ENCODE data around the gene TRIM61. TPM values are rescaled to one million over a fixed set of nuclear protein-coding genes. Genes with fewer than 3 reads are reported as not detected.
"Not testable (repeated sequence)": the region's sequence is repeated elsewhere in the genome, so short reads cannot be mapped to it uniquely, and the experiment has no call there.

Gene TRIM61
- total RNA-seq (2022) (0.39 and 0.45 TPM in 2 replicates), Bru-seq, nascent RNA (not detected), BruChase-seq, experiment 1, labeled RNA remaining after a 6-hour chase (not detected), BruChase-seq, experiment 2, labeled RNA remaining after a 2-hour chase (not detected)
- long read RNA-seq, result 0 reads

DNA sequence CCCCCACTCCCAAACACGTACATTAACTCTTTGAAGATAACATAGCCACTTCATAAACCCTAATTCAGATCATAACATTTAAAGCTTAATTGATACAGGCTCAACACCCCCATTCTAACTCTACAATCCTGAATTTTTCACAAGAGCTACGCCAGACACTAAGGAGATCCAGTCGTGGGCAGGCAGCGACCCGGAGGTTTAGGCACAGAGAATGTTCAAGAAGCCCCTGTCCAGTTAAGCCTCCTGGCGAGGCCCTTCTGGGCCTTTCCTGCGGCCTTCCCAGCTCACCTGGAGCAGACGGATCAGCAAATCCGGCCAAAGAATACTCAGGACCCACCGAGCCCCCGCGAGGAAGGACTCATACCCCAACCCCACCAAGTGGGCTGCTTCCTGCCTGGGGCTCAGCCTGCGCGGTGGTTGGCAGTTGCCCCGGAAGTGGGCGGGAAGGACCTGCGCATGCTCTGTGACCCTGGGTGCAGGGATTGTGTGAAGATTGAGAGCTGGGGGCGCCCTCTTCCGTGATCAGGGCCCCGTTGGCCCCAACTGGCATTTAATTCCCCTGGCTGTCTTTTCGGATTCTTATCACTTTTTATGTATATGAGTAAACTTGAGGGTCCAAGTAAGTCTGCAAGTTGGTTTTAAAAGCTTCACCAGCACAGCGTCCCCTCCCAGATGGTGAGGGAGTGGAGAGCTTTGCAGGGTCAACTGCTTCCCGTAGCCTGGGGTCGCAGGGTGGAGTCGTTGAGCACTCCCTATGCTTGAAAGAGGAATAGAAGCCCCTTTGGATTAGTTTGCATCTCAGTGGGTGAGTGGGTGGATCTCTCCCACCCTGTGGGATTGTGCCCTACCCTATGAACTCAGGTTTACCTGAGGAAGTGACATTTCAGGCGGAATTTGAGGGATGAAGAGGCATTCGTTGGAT lies at the start of gene TRIM61:
Gene TRIM61, minus strand, starts transcription at position 415 of the 922 bp plus-strand sequence. CDS start 7,655 bp downstream, outside the sequence.
- no TSS peak for BruUV-seq (replicated peaks)
- intact Hi-C loops (cut with micrococcal nuclease; ENCODE audit: unreplicated experiment), result no loop called here
- no peaks in the 10 kb centered on the region for H3K36me3 Mint-ChIP-seq (ENCODE audit: insufficient read depth, unreplicated experiment)
- H3K4me3 Mint-ChIP-seq (ENCODE audit: low read depth, unreplicated experiment), result no peak within 1 kb of the TSS
- no peaks in the 10 kb centered on the region for H3K4me1 Mint-ChIP-seq (ENCODE audit: low read depth, unreplicated experiment)
- no peak for DNase-seq
- TF ChIP-seq, protein P1, sequence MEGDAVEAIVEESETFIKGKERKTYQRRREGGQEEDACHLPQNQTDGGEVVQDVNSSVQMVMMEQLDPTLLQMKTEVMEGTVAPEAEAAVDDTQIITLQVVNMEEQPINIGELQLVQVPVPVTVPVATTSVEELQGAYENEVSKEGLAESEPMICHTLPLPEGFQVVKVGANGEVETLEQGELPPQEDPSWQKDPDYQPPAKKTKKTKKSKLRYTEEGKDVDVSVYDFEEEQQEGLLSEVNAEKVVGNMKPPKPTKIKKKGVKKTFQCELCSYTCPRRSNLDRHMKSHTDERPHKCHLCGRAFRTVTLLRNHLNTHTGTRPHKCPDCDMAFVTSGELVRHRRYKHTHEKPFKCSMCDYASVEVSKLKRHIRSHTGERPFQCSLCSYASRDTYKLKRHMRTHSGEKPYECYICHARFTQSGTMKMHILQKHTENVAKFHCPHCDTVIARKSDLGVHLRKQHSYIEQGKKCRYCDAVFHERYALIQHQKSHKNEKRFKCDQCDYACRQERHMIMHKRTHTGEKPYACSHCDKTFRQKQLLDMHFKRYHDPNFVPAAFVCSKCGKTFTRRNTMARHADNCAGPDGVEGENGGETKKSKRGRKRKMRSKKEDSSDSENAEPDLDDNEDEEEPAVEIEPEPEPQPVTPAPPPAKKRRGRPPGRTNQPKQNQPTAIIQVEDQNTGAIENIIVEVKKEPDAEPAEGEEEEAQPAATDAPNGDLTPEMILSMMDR (IDR thresholded peaks at IDR 0.05; ENCODE audit: unreplicated experiment), result no peak
- no peaks in the 10 kb centered on the region for H3K9me3 Mint-ChIP-seq (ENCODE audit: low read depth, unreplicated experiment)
- no peak within 1 kb of the TSS for H3K27ac Mint-ChIP-seq (ENCODE audit: unreplicated experiment)
- H3K27me3 Mint-ChIP-seq (ENCODE audit: unreplicated experiment), result no peaks in the 10 kb centered on the region
- CTCF ChIA-PET, result no interaction called here

DNA sequence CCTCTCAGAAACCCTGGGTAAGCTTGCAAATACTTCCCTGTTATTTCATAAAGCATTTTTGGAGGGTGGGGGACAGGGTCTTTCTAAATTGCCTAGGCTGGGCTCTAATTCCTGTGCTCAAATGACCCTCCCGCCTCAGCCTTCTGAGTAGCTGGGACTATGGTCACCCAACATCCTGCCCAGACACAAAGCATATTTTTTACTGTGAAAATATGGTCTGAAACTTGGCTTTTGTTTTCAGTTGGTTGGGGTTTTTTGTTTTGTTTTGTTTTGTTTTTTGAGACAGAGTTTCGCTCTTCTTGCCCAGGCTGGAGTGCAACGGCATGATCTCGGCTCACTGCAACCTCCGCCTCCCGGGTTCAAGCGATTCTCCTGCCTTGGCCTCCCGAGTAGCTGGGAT lies 48.3 kb upstream of the TRIM61 start:
- BruUV-seq (replicated peaks); H3K27me3 Mint-ChIP-seq (ENCODE audit: unreplicated experiment); DNase-seq; H3K27ac Mint-ChIP-seq (ENCODE audit: unreplicated experiment); H3K36me3 Mint-ChIP-seq (ENCODE audit: insufficient read depth, unreplicated experiment); H3K4me3 Mint-ChIP-seq (ENCODE audit: low read depth, unreplicated experiment); H3K4me1 Mint-ChIP-seq (ENCODE audit: low read depth, unreplicated experiment); CTCF ChIA-PET; H3K9me3 Mint-ChIP-seq (ENCODE audit: low read depth, unreplicated experiment); intact Hi-C loops (cut with micrococcal nuclease; ENCODE audit: unreplicated experiment): not testable (repeated sequence)

DNA sequence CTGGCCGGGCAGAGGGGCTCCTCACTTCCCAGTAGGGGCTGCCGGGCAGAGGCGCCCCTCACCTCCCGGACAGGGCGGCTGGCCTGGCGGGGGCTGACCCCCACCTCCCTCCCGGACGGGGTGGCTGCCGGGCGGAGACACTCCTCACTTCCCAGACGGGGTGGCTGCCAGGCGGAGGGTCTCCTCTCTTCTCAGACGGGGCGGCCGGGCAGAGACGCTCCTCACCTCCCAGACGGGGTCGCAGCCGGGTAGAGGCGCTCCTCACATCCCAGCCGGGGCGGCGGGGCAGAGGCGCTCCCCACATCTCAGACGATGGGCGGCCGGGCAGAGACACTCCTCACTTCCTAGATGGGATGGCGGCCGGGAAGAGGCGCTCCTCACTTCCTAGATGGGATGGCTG lies 42.5 kb upstream of the TRIM61 start:
- H3K36me3 Mint-ChIP-seq (ENCODE audit: insufficient read depth, unreplicated experiment); BruUV-seq (replicated peaks); H3K27ac Mint-ChIP-seq (ENCODE audit: unreplicated experiment); intact Hi-C loops (cut with micrococcal nuclease; ENCODE audit: unreplicated experiment); H3K9me3 Mint-ChIP-seq (ENCODE audit: low read depth, unreplicated experiment); DNase-seq; CTCF ChIA-PET; H3K4me3 Mint-ChIP-seq (ENCODE audit: low read depth, unreplicated experiment); H3K27me3 Mint-ChIP-seq (ENCODE audit: unreplicated experiment); H3K4me1 Mint-ChIP-seq (ENCODE audit: low read depth, unreplicated experiment): not testable (repeated sequence)

DNA sequence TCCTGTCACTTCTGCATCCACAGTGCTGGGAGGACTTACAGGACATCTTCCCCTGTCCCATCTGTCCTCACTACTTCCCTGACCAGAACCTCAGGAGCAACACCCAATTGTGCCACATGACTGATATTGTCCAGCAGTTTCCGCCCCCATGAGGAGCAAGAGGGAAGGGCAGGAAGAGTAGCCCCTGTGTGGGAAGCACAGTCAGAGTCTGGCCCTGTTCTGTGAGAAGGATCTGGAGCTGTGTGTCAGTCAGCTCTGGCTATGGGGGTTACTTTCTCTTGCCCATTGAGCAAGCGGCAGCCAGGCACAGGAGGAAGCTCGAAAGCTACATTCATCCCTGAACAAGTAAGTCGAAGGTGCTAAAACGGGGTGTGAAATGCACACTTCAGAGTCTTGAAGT lies 39.5 kb upstream of the TRIM61 start:
- H3K4me1 Mint-ChIP-seq (ENCODE audit: low read depth, unreplicated experiment), result no peaks in the 10 kb centered on the region
- no peak overlapping the region for H3K27ac Mint-ChIP-seq (ENCODE audit: unreplicated experiment)
- H3K27me3 Mint-ChIP-seq (ENCODE audit: unreplicated experiment), result no peaks in the 10 kb centered on the region
- no TSS peak for BruUV-seq (replicated peaks)
- no peak for DNase-seq
- no peaks in the 10 kb centered on the region for H3K9me3 Mint-ChIP-seq (ENCODE audit: low read depth, unreplicated experiment)
- intact Hi-C loops (cut with micrococcal nuclease; ENCODE audit: unreplicated experiment), result no loop called here
- TF ChIP-seq, protein P1 (IDR thresholded peaks at IDR 0.05; ENCODE audit: unreplicated experiment), result no peak
- H3K4me3 Mint-ChIP-seq (ENCODE audit: low read depth, unreplicated experiment), result no peak overlapping the region
- CTCF ChIA-PET, result no interaction called here
- H3K36me3 Mint-ChIP-seq (ENCODE audit: insufficient read depth, unreplicated experiment), result no peaks in the 10 kb centered on the region

DNA sequence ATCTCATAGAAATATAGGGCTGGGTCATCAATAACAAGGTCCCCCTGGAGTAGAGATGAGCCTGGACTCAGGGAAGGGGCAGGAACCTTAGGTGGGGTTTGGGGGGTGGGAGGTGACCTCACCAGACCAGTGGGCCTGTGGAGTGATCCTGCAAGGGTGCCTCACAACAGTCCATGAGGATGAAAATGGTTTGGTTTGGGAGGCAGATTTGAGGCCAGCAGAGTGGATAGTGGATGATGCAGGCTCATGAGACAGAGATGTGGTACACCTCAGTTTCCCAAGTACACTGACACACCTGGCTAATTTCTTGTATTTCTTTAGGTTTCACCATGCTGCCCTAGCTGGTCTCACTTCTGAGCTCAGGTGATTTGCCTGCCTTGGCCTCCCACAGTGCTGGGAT lies 36.2 kb upstream of the TRIM61 start:
- Mint-ChIP-seq H3K36me3 (ENCODE audit: insufficient read depth, unreplicated experiment) (no peaks in the 10 kb centered on the region), H3K4me3 (ENCODE audit: low read depth, unreplicated experiment) (no peak overlapping the region), H3K4me1 (ENCODE audit: low read depth, unreplicated experiment) (no peaks in the 10 kb centered on the region), H3K27ac (ENCODE audit: unreplicated experiment) (no peak overlapping the region), H3K27me3 (ENCODE audit: unreplicated experiment) (no peaks in the 10 kb centered on the region), H3K9me3 (ENCODE audit: low read depth, unreplicated experiment) (no peaks in the 10 kb centered on the region)
- intact Hi-C loops (cut with micrococcal nuclease; ENCODE audit: unreplicated experiment), result no loop called here
- DNase-seq, result no peak
- no TSS peak for BruUV-seq (replicated peaks)
- TF ChIP-seq, protein P1 (IDR thresholded peaks at IDR 0.05; ENCODE audit: unreplicated experiment), result no peak
- CTCF ChIA-PET, result no interaction called here

All from Calu3 (cell line).